Breast epithelium (tissue), 4 donors: ENCODE measurements around the gene SS18L1. TPM values are rescaled to one million over a fixed set of nuclear protein-coding genes. Genes with fewer than 3 reads are reported as not detected.

Experiments used
- DNase-seq, 2 donors: peaks; one replicate each; pipeline ENCODE4 v3.0.0-alpha.2; 2019; ENCODE audit warnings: low spot score in 2 of 2
- H3K27ac ChIP-seq, 2 donors: fragments of 200-600 bp; sonication (generic) in 1 of 2; one replicate each; pipeline ENCODE4 v1.5.1; 2016 to 2019; ENCODE audit warnings: mild to moderate bottlenecking in 1 of 2
- H3K27me3 ChIP-seq, 2 donors: fragments of 200-600 bp; sonication (generic) in 1 of 2; one replicate each; pipeline versions ENCODE4 v1.5.1 to v1.6.0; 2017 to 2019; ENCODE audit warnings: control low read depth in 1 of 2, mild to moderate bottlenecking in 1 of 2
- H3K36me3 ChIP-seq: fragments of 200-600 bp; one replicate; pipeline ENCODE4 v1.5.1; 2019
- H3K4me1 ChIP-seq, 2 donors: fragments of 200-600 bp; sonication (generic); one replicate each; pipeline ENCODE4 v1.5.1; 2016 to 2019; ENCODE audit warnings: control low read depth in 1 of 2
- H3K4me3 ChIP-seq, 3 donors: fragments of 200-600 bp; sonication (generic); 1 replicate in 2 of 3; 2 replicates in 1 of 3; pipeline ENCODE4 v1.5.1; 2016 to 2019; ENCODE audit warnings: mild to moderate bottlenecking in 3 of 3, moderate library complexity in 2 of 3
- H3K9me3 ChIP-seq, 2 donors: fragments of 200-600 bp; sonication (generic) in 1 of 2; one replicate each; pipeline ENCODE4 v1.5.1; 2016 to 2019; ENCODE audit warnings: control low read depth in 1 of 2
- POLR2A ChIP-seq: fragments of 450-650 bp; IDR thresholded peaks from one replicate; pipeline ENCODE4 v1.6.1; 2016; ENCODE audit warnings: antibody characterized with exemption, mild to moderate bottlenecking, moderate library complexity
- POLR2AphosphoS5 ChIP-seq, 3 donors: sonication (generic); formaldehyde crosslinking; IDR thresholded peaks; one replicate each; pipeline ENCODE4 v1.6.1; 2017; ENCODE audit warnings: antibody characterized with exemption in 3 of 3
- intact Hi-C: fragments of 100-400 bp; cut with DNase I; formaldehyde crosslinking; loops from one replicate; pipeline ENCODE4 v1.15.1; 2023; ENCODE audit warnings: low total_unique reads
- total RNA-seq, 3 donors: library from RNA; depleted of rRNA; stranded (reverse); fragments of >200 nt; gene quantifications; one replicate each; pipeline ENCODE4 v1.1.0, GENCODE V29; 2016
- TF ChIP-seq, protein P1 (sequence below), 3 donors: fragments of 450-650 bp; IDR thresholded peaks; one replicate each; pipeline ENCODE4 v1.5.1; 2016 to 2017; ENCODE audit warnings: antibody characterized with exemption in 3 of 3, mild to moderate bottlenecking in 3 of 3, moderate library complexity in 3 of 3

Gene SS18L1
- total RNA-seq, 3 donors from 2014 or later = 12.5 to 18.4 (median 14.4) TPM

DNA sequence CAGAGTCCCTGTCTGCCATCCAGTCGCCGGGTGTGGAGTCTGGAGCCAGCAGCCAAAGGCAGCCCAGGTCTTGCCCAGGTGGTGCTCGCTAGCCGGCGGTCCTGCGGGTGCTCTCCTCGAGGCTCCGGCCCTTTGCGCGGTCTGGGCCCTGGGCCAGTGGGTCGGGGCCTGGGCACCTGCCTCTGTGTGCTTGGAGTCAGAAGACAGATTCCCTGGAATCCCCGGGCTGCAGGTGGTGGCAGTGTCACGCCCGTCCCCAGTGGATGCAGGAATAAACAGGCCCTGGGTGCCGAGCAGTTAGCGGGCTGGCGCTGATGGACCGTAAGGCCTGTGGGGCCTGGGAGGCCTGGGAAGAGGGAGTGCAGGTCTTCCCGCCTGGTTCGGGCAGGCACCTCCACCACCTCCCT lies 5.3 kb downstream of the SS18L1 start:
- TF ChIP-seq, protein P1, sequence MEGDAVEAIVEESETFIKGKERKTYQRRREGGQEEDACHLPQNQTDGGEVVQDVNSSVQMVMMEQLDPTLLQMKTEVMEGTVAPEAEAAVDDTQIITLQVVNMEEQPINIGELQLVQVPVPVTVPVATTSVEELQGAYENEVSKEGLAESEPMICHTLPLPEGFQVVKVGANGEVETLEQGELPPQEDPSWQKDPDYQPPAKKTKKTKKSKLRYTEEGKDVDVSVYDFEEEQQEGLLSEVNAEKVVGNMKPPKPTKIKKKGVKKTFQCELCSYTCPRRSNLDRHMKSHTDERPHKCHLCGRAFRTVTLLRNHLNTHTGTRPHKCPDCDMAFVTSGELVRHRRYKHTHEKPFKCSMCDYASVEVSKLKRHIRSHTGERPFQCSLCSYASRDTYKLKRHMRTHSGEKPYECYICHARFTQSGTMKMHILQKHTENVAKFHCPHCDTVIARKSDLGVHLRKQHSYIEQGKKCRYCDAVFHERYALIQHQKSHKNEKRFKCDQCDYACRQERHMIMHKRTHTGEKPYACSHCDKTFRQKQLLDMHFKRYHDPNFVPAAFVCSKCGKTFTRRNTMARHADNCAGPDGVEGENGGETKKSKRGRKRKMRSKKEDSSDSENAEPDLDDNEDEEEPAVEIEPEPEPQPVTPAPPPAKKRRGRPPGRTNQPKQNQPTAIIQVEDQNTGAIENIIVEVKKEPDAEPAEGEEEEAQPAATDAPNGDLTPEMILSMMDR (IDR thresholded peaks at IDR 0.05) = no peak
- no peak for TF ChIP-seq POLR2AphosphoS5 (IDR thresholded peaks at IDR 0.05)
- TF ChIP-seq POLR2A = no peak
- H3K27ac ChIP-seq = peak overlapping the region; percentile 4 to 45
- H3K36me3 ChIP-seq = no peaks in the 10 kb centered on the region
- no peaks in the 10 kb centered on the region for H3K27me3 ChIP-seq
- no peaks in the 10 kb centered on the region for H3K9me3 ChIP-seq
- peaks cover 0 to 4% of the 10 kb centered on the region in 2 donors for H3K4me1 ChIP-seq
- DNase-seq = no peak
- H3K4me3 ChIP-seq = no peak overlapping the region
- intact Hi-C loops = no loop called here

DNA sequence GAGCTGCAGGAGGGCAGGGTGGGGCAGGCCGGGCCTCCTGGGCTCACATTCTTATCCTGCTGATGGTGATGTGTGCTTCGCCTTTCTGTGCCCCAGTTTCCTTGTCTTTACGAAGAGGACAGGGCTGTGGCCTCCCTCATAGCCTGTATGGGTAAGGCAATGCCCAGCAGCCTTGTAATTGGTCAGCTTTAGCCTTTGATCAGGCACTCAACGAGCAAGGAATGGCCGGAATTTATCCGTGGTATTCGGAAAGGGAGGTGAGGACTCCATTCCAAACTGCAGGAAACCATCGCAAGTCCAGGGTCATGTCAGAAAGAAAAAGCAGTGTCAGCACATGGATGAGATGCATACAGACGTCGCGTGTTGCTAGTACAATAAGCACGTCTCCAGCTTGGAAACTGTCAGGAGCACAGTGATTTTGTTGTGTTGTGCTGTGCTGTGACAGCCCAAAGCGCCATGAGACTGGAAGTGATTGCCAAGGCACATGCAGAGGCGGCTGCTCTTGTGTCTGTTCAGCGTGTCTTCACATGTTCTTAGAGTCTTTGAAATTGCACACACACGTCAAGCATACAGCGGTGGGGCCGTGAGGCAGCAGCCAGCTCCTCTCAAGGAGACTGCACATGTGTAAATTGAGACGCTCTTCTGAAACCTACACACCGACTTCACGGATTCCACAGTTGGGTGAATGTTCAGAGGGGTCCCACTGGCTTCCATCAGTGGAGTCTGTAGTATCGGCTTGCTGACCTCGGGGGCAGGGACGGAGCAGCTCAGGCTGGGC lies 6.2 kb downstream of the SS18L1 start:
- no peaks in the 10 kb centered on the region for H3K36me3 ChIP-seq
- TF ChIP-seq, protein P1 (IDR thresholded peaks at IDR 0.05) = no peak
- TF ChIP-seq POLR2AphosphoS5 (IDR thresholded peaks at IDR 0.05) (no peak), POLR2A (no peak)
- peak in 1 of 2 donors; percentile 65 for DNase-seq
- intact Hi-C loops = no loop called here
- peaks cover 0 to 1% of the 10 kb centered on the region in 2 donors for H3K4me1 ChIP-seq
- H3K27ac ChIP-seq = peak overlapping the region; percentile 4 to 45
- H3K27me3 ChIP-seq = no peaks in the 10 kb centered on the region
- peak overlapping the region in 1 of 3 donors; percentile 2 for H3K4me3 ChIP-seq
- no peaks in the 10 kb centered on the region for H3K9me3 ChIP-seq

DNA sequence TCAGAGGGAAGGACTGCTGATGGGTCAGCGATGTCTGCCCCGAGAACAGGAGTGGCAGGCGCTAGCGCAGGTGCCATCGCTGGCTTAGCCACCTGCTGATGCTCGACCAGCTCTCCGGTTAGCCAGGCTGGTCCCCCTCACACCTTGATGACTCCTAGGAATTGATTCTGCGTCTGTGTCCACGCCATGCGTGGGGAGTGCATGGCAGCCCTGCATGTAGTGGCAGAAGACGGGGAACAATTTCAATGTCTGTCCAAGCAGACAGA lies 6.7 kb downstream of the SS18L1 start:
- peak overlapping the region in 1 of 3 donors; percentile 2 for H3K4me3 ChIP-seq
- no peaks in the 10 kb centered on the region for H3K4me1 ChIP-seq
- H3K27me3 ChIP-seq = no peaks in the 10 kb centered on the region
- H3K27ac ChIP-seq = no peak overlapping the region
- TF ChIP-seq, protein P1 (IDR thresholded peaks at IDR 0.05) = no peak
- intact Hi-C loops = no loop called here
- no peak for DNase-seq
- no peaks in the 10 kb centered on the region for H3K9me3 ChIP-seq
- H3K36me3 ChIP-seq = no peaks in the 10 kb centered on the region

DNA sequence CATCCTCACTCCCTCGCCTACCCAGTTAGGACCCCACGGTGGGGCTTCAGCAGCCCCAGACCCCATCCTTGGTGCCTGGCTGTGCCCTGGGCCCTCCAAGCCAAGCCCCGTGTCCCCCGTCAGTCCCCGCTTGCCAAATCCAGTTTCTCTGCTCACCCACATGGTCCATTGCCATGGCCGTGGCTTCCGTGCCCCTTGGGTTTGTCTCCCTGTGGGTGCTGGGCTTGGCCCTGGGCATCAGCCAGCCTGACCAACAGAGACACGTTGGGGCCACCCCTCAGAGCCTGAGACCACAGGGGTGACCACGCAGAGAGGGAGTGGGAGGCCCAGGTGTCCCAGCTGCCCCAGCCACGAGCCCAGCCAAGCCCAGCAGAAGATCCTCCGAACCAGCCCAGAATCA lies 7.7 kb downstream of the SS18L1 start:
- H3K4me3 ChIP-seq = no peak overlapping the region
- intact Hi-C loops = no loop called here
- no peak for DNase-seq
- H3K27ac ChIP-seq = no peak overlapping the region
- H3K4me1 ChIP-seq = no peaks in the 10 kb centered on the region
- H3K9me3 ChIP-seq = no peaks in the 10 kb centered on the region
- TF ChIP-seq, protein P1 (IDR thresholded peaks at IDR 0.05) = no peak
- TF ChIP-seq POLR2A = no peak
- no peak for TF ChIP-seq POLR2AphosphoS5 (IDR thresholded peaks at IDR 0.05)
- H3K36me3 ChIP-seq = no peaks in the 10 kb centered on the region
- no peaks in the 10 kb centered on the region for H3K27me3 ChIP-seq

DNA sequence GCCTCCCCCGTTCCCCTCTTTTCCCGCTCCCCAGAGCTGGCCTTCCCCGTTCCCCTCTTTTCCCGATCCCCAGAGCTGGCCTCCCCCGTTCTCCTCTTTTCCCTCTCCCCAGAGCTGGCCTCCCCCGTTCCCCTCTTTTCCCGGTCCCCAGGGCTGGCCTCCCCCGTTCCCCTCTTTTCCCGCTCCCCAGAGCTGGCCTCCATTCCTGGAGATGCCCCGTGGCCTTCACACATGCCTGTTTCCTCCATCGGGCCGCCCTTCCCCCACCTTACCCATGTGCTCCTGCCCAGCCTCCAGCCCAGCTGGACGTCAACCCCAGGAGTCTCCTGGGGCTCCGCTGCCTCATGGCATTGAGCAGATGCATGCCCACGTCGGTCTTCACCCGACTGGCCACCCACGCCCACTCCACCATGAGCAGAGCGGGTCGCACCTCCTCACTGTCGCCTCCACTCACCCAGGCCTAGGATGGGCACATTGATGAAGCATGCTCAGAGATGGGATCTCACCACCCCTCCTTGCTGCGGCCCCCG lies 8.3 kb downstream of the SS18L1 start:
- intact Hi-C loops = no loop called here
- no peaks in the 10 kb centered on the region for H3K36me3 ChIP-seq
- H3K4me1 ChIP-seq = no peaks in the 10 kb centered on the region
- DNase-seq = no peak
- no peak overlapping the region for H3K4me3 ChIP-seq
- TF ChIP-seq, protein P1 (IDR thresholded peaks at IDR 0.05) = no peak
- TF ChIP-seq POLR2AphosphoS5 (IDR thresholded peaks at IDR 0.05) = no peak
- TF ChIP-seq POLR2A = no peak
- no peak overlapping the region for H3K27ac ChIP-seq
- no peaks in the 10 kb centered on the region for H3K9me3 ChIP-seq
- no peaks in the 10 kb centered on the region for H3K27me3 ChIP-seq
